Central memory CD4-positive, alpha-beta T cell (primary cell): ENCODE results near the gene HFE.
"Not testable (repeated sequence)": the region's sequence is repeated elsewhere in the genome, so short reads cannot be mapped to it uniquely, and the experiment has no call there.

Source experiments
- DNase-seq: peaks from one replicate; pipeline ENCODE4 v3.0.0; 2022

Gene HFE

GRCh38 chr6:26115226-26115625 lies 28.0 kb downstream of the HFE start:
- no peak for DNase-seq

- no peak for DNase-seq
These were observed 29.0 kb downstream of the HFE start for GRCh38 chr6:26116267-26116666.

GRCh38 chr6:26118999-26119398 lies 31.8 kb downstream of the HFE start:
- DNase-seq: no peak

GRCh38 chr6:26120115-26120514 lies 32.9 kb downstream of the HFE start:
- DNase-seq: not testable (repeated sequence)

GRCh38 chr6:26120807-26121140 lies 33.5 kb downstream of the HFE start:
- no peak for DNase-seq

- no peak for DNase-seq
These were observed 34.1 kb downstream of the HFE start for GRCh38 chr6:26121141-26122004.

GRCh38 chr6:26122005-26122388 lies 34.8 kb downstream of the HFE start:
- no peak for DNase-seq

GRCh38 chr6:26122402-26122792 lies 35.2 kb downstream of the HFE start:
- no peak for DNase-seq

GRCh38 chr6:26122793-26123674 lies 35.8 kb downstream of the HFE start:
- peak; percentile 97 for DNase-seq

- DNase-seq: no peak
These were observed 36.4 kb downstream of the HFE start for GRCh38 chr6:26123675-26123946.

GRCh38 chr6:26123947-26124780 lies 36.9 kb downstream of the HFE start:
- DNase-seq: peak; percentile 94

- DNase-seq: peak; percentile 30
These were observed 37.8 kb downstream of the HFE start for GRCh38 chr6:26124781-26125685.

GRCh38 chr6:26126394-26127235 lies 39.4 kb downstream of the HFE start:
- no peak for DNase-seq

GRCh38 chr6:26128013-26128771 lies 41.0 kb downstream of the HFE start:
- DNase-seq: no peak

GRCh38 chr6:26129656-26130055 lies 42.4 kb downstream of the HFE start:
- DNase-seq: peak; percentile 22

- DNase-seq: no peak
These were observed 43.5 kb downstream of the HFE start for GRCh38 chr6:26130581-26131249.

- no peak for DNase-seq
These were observed 44.4 kb downstream of the HFE start for GRCh38 chr6:26131618-26132017.

- no peak for DNase-seq
These were observed 46.5 kb downstream of the HFE start for GRCh38 chr6:26133730-26134129.

- DNase-seq: no peak
These were observed 49.1 kb downstream of the HFE start for GRCh38 chr6:26136321-26136720.
